GM19043 (cell line): ENCODE data around the gene KSR2.
"Not testable (repeated sequence)": the region's sequence is repeated elsewhere in the genome, so short reads cannot be mapped to it uniquely, and the experiment has no call there.

Experiments used
- ATAC-seq: cut with Tn5 transposase; IDR thresholded peaks from one replicate; pipeline ENCODE4 v1.9.1; 2021; ENCODE audit warnings: low read depth; ENCODE audit not compliant: unreplicated experiment

The KSR2 gene

DNA sequence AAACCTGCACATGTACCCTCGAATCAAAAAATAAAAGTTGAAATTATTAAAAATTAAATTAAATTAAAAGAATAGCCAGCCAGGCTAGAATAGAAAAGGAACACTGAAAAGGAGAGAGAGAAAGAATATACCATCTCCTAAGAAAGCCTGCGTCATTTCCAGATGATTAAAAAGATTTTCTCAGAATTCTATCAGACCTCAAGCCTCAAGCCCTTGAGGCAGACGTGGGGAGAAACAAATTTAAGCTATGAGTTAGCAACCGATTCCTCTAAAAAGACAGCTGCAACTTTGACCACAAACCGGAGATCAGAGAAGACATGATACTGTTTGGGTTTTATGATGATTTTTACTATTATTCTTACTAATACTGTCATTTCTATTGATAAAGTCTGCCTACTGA, 138.3 kb downstream of the KSR2 start:
- no peak for ATAC-seq

DNA sequence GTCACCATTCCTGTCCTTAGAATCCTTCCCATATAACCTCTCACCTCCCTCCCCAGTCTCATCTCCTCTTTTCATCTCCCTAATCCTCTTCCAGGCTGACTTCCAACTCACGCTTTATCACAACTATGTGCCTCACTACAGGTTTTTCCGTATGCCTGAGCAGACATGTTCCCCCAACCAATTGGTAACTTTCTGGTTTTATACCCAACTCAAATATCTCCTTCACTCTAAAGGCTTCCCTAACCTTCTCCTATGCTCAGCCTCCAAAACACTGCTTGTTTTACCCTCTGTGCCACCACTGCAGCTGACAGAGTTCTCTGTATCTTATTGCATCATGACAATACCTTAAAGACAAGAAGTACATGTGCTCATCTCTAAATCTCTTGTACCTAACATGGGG, 139.7 kb downstream of the KSR2 start:
- ATAC-seq = no peak

DNA sequence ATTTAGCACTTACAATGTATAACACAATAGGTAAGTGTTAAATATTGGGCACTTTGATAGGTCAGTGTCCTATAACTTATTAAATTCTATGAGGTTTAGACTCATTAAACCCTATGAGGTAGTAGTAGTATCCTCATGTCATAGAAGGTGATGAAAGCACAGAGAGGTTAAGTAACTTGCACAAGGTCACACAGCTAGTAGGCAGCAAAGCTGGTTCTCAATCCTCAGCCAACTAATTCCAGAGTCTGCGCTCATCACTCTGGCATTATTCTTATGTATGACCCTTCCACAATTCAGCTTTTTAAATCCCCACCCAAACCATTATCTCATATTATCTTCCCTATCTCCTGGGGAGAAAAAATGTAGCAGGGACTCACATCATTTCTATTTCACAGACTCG, 141.1 kb downstream of the KSR2 start:
- ATAC-seq = no peak

DNA sequence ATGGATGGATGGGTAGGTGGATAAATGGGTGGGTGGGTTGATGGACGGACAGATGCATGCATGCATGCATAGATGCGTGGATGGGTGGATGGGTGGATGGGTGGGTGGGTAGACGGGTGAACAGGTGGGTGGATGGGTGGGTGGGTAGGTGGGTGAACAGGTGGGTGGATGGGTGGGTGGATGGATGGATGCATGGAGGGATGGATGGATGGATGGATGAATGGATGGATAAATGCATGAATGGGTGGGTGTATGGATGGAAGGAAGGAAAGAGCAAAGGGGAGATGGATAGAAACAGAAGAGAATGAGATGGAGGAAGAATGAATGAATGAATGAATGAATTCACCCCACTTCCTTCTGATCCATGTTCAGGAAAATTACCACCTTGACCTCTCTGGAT, 143.0 kb downstream of the KSR2 start:
- ATAC-seq = no peak

DNA sequence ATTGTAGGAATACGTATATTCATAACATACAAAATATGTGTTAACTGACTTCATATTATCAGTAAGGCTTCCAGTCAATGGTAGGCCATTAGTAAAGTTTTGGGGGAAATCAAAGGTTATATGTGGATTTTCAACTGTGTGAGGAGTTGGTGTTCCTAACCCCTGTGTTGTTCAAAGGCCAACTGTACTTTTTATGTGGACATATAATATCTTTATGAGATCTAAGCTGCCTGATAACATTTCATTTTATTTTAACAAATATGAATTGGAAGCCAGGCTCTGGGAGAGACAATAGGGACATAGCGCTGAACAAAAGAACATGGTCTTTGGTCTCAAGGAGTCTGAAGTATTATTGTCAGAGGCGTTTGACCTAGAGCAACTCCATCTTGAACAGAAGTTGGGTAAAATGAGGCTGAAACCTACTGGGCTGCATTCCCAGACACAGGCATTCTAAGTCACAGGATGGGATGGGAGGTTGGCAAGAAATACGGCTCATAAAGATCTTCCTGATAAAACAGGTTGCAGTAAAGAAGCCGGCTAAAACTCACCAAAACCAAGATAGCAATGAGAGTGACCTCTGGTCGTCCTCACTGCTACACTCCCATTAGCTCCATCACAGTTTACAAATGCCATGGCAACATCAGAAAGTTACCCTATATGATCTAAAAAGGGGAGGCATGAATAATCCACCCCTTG, 147.2 kb downstream of the KSR2 start:
- no peak for ATAC-seq

DNA sequence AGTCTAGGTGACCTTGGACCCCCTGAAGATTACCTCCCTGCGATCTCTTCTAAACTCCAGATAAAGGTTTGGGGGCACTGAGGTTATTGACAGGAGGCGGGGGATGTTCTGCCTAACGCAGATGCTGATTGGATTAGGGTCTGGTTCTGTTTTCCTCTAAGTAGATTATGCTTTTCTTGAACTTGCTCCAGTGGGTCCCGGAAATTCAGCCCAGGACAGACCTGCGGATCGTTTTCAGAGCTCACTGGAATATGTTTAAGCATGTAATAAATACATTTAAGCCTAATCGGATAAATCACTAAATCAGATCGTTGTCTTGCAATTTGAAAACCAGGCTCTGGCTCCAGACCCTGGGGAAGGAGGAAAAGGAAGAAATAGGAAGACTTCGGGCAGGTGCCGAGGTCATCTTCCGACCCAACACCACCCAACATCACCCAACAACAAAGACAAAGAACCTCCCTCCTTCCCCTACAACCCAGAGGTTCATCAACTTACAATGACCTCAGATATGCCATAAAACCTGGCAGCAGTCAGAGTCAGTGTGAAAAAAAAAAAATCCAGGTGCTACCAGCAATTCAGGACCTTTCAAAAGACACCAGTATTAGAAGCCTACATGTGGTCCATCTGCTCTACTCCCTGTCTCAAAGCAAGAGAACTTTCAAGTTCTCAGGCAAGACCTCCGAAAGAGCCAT, 148.4 kb downstream of the KSR2 start:
- no peak for ATAC-seq

DNA sequence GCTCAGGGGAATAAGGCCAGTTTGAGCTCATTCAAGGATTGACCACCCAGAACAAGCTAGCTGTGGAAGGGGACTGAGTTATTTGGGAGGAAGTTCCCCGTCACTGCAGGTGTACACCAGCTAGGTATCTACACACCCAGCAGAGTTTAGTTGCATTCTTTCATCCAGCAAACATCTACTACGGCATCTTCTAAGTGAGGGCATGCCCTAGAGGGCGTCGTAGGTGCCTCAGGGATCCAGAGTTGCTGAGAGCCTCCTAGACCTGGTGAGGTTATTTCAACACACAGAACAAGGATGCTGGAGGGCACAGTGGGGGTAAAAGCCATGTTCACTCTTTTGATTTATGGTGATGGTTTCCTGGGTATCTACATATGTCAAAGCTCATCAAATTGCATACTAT, 149.6 kb downstream of the KSR2 start:
- no peak for ATAC-seq

DNA sequence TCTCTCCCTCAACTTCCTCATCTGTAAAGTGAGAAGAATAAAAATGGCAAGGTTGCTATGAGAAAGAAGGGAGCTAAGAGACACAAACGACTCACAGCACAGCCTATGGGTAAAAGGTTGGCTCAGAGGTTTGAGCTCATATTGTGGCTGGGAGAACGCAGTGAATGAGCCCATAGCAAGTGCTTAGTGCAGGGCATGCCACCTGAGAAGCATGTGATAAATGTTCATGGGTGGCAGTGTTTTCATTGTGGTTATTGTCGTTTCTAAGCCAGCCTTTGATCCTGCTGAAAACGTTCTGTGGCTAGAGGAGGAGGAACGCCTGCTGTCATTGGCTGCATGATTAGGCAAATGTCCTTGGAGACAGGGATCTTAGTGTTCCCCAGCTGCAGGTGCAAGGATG, 150.4 kb downstream of the KSR2 start:
- ATAC-seq = no peak

DNA sequence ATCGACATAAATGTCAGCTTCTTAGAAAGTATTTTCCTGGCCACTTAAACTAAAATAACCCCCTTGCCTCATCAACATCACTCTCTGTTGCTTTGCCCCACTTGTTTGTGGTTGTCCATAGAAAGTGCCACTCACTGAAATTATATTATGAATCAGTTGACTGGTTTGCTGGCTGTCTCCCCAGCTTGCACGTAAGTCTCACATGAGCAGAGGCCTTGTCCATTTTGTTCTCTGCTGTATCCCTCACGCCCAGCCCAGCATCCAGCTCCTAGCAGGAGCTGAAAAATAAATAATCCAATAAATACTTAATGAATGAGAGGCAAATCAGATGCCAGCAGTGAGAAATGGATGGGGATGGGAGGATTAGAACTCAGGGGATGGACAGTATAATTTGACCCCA, 159.3 kb downstream of the KSR2 start:
- ATAC-seq = no peak

DNA sequence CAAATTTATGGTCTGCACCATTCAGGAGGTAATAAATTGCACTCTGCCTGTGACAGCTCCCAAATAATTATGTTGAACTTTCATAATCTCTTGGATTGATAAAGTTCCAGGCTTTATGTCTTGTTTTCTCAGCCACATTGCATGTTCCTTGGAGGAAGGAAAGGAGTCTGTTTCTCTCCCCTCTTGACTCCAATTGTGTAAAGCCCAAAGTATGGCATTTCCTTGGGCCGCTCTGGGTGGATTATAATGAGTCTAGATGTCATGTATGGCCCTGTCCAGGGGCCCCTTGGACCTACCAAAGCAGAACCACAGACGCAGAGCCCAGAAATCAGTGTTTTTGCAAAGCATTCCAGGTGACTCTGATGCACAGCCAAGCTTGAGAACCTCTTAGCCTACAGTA, 160.8 kb downstream of the KSR2 start:
- ATAC-seq = no peak

DNA sequence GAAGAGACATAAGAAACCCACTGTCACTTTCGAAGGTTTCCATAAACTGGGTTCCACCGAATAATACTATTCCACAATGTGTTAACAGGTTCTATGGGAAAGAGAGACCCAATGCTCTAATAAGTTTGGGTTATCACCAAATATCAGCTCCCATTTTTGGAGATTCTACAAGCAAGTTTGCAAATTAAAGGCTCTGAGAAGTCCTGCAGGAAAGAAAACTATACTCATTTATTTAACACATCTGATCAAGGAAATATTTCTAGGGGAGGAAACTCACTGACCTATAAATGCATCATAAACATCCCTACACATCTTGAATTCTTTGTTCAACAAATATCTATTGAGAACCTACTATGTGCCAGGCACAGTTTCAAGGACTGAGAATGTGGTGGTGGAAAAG, 161.4 kb downstream of the KSR2 start:
- ATAC-seq = no peak

DNA sequence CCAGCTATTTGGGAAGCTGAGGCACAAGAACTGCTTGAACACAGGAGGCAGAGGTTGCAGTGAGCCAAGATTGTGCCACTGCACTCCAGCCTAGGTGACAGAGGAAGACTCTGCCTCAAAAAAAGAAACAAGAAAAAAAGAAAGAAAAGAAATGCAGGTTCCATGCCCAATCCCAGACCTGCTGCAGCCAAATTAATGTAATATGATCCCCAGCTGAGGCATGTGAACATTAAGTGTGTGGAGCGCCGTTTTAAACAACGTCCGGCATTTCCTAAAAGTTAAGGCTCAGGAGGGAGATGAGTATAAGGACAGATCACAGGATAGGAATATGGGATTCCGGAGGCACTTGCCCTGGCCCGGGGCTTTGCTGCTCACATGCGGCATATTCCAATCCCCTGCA, 162.9 kb downstream of the KSR2 start:
- no peak for ATAC-seq

DNA sequence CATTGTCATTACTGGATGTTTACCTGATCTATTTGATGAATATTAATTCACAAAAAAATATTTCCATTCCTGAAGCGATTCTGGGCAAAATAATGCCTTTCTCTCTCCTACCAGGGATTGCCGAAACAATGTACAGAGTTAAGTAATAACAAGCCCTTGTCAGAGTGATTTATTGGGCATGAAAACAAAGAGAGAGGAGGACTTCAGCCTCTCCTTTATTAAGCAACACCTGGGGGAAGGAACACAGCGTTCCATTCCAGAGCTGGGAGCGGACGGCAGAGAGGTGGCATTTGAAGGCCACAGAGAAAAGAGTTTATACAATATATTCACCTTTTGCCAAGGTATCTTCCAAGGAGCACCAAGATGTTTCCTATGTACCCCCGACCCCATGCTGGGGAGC, 165.8 kb downstream of the KSR2 start:
- no peak for ATAC-seq

DNA sequence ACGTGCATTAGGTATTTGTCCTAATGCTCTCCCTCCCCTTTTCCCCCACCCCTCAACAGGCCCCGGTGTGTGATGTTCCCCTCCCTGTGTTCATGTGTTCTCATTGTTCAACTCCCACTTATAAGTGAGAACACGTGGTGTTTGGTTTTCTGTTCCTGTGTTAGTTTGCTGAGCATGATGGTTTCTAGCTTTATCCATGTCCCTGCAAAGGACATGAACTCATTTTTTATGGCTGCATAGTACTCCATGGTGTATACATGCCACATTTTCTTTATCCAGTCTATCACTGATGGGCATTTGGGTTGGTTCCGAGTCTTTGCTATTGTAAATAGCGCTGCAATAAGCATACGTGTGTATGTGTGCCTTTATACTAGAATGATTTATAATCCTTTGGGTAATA, 168.1 kb downstream of the KSR2 start:
- not testable (repeated sequence) for ATAC-seq

DNA sequence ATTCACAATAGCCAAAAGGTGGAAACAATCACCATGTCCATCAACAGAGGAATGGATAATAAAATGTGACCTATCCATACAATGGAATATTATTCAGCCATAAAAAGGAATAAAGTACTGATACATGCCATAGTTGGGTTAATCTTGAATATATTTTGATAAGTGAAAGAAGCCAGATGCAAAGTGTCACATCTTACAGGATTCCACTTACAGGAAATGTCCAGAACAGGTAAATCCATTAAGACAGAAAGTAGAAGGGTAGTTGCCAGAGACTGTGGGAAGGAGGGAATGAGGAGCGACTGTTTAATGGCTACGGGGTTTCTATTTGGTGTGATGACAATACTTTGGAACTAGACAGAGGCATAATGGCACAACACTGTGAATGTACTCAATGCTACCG, 171.6 kb downstream of the KSR2 start:
- ATAC-seq = no peak

DNA sequence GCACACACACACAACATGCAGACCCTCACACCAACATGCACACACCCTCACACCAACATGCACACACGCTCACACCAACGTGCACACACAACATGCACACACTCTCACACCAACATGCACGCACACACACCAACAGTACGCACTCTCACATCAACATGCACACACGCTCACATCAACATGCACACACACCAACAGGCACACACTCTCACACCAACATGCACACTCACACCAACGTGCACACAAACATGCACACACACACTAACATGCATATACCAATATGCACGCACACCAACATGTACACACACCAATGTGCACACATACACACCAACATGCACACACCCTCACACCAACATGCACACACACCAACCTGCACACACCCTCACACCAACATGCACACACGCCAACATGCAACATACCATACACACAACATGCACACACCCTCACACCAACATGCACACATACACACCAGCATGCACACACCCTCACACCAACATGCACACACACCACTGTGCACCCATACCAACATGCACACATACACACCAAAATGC, 175.8 kb downstream of the KSR2 start:
- ATAC-seq = no peak

DNA sequence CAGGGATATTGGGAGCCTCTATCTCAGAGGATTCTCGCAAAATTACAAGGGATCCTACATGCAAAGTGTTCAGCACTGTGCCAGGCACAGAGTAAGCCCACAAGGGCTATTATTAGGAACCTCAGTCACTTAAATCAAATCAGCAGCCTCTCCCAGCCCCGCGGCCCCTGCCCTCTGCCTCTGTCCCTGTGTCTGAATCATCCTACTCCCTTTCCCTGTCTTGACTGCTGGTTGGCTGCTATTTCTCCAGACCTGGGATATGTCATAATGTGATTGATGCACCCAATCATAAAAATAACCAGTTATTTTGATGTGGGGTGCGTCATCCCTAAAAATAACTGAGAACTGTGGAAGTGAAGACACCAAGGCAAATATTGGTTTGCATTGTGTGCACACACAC, 176.3 kb downstream of the KSR2 start:
- ATAC-seq = no peak

DNA sequence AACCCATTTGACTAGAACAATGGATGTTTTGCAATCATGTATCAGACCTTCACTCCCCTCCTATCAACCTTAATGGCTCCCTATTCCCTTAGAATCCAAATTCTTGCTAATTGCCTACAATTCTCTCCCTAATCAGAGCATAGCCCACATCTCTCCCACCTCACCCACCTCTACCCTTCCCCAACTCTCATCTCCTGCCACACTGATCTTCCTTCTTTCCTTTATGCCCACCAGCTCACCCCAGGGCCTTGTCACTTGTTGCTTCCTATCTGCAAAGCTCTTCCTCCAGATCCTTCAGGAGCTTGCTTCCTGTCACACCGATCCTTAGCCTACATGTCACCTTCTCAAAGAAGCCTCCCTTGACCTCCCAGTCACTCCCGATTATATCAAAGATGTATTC, 177.8 kb downstream of the KSR2 start:
- no peak for ATAC-seq

DNA sequence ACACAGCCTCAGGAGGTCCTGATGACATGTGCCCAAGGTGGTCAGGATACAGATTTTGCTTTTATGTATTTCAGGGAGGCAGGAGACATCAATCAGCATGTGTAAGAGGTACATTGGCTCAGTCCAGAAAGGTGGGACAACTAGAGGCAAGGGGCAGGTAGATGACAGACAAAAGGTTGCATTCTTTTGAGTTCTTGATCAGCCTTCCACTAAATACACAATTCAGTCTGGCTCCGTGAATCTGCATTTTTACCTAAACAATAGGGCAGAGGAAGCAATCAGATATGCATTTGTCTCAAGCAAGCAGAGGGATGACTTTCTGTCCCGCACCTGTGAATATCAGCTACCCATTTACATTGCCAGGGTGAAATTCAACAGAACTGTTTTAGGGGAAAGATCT, 178.6 kb downstream of the KSR2 start:
- no peak for ATAC-seq

DNA sequence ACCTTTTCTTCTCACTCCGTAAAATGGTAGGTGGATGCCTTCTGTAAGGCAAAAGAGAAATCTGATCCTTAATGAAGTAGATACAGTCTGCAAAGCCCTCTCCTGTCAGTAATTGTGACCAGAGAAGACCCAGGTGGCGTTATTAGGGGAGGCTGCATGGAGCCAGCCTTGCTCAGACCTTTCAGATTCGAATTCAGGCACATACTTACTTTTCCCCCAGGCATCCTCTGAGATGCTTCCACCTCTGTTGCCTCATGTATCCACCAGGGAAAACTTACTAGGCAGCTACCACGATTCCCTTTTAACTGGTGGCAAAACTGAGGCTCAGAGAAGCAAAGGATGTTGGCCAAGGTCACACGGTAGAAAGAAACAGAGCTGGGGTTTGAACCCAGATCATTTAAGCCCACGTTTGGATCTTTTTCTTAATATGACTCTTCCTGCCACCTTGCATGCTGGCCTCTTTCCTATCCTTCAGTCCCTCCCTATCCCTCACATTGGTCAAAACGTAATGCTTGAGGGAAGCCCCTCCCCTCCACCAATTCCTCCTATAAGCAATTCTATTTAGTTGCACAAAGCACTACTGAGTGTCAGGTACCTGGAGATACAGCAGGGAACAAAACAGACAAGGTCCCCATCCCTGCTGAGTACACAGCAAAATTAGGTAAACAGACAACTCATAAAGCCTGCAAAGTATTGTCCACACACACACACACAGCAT, 179.4 kb downstream of the KSR2 start:
- ATAC-seq = no peak

DNA sequence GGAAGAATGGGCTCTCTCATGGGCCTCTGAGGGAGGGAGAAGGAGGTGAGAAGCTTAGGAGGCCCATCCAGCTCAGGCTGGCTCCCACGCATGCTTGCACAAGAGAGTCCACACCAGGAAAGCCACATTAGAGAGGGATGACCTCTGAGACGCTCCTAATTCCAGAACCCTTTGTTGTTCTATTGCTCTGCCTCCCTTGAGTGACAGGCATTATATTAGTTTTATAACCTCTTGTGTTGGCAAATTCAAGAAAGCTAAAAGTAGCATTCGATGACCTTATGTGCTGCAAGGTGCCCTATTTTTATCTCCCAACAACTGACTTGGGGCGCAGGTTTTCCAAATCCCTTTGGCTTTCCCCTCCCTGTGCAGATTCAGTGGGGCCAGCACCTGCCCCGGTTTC, 190.1 kb downstream of the KSR2 start:
- no peak for ATAC-seq
